ENCODE results near the gene ZNF267. TPM values are rescaled to one million over a fixed set of nuclear protein-coding genes. Genes with fewer than 3 reads are reported as not detected.
"Not testable (repeated sequence)": the region's sequence is repeated elsewhere in the genome, so short reads cannot be mapped to it uniquely, and the experiment has no call there.

The ZNF267 gene
- total RNA-seq, 4 donors from 2014 or later, result 6.1 to 9.1 (median 7.4) TPM

- WGBS, result 92% methylated on average over 1 of the region's 1 CpG
- Histone ChIP-seq H3K27me3 (no peaks in the 10 kb centered on the region), H3K9me3 (peaks cover 0 to 17% (median 11%) of the 10 kb centered on the region in 4 donors), H3K4me1 (peaks cover 0 to 15% (median under 1%) of the 10 kb centered on the region in 4 donors), H3K36me3 (peaks cover 20 to 78% (median 59%) of the 10 kb centered on the region in 4 donors), H3K4me3 (no peak overlapping the region), H3K27ac (replicated peaks in 1 of 4) (no peak overlapping the region)
- intact Hi-C loops (cut with DNase I), result no loop called here
- TF ChIP-seq CTCF (IDR thresholded peaks at IDR 0.05), result no peak
- no peak for TF ChIP-seq POLR2A (IDR thresholded peaks at IDR 0.05; ENCODE audit: low read depth)
- no peak for TF ChIP-seq POLR2AphosphoS5 (IDR thresholded peaks at IDR 0.05)
- no peak for TF ChIP-seq EP300 (IDR thresholded peaks at IDR 0.05)
- no peak for DNase-seq (ENCODE audit: extremely low spot score)
Measured at GRCh38 chr16:31893824-31894223, 20.2 kb downstream of the ZNF267 start.

GRCh38 chr16:31897283-31897682, 23.7 kb downstream of the ZNF267 start:
- no peak for TF ChIP-seq CTCF (IDR thresholded peaks at IDR 0.05)
- no peak for TF ChIP-seq POLR2AphosphoS5 (IDR thresholded peaks at IDR 0.05)
- no peak for TF ChIP-seq EP300 (IDR thresholded peaks at IDR 0.05)
- no peak for TF ChIP-seq POLR2A (IDR thresholded peaks at IDR 0.05; ENCODE audit: low read depth)
- H3K36me3 ChIP-seq, result peaks cover 16 to 65% (median 45%) of the 10 kb centered on the region in 4 donors
- intact Hi-C loops (cut with DNase I), result no loop called here

GRCh38 chr16:31899505-31899904, 25.9 kb downstream of the ZNF267 start:
- DNase-seq (ENCODE audit: extremely low spot score), result no peak
- intact Hi-C loops (cut with DNase I), result no loop called here
- Histone ChIP-seq H3K9me3 (peaks cover 0 to 28% (median 16%) of the 10 kb centered on the region in 4 donors), H3K4me3 (no peak overlapping the region), H3K36me3 (peaks cover 16 to 43% (median 26%) of the 10 kb centered on the region in 4 donors), H3K4me1 (peaks cover 0 to 6% (median under 1%) of the 10 kb centered on the region in 4 donors), H3K27ac (replicated peaks in 1 of 4) (no peak overlapping the region), H3K27me3 (no peaks in the 10 kb centered on the region)
- TF ChIP-seq POLR2AphosphoS5 (IDR thresholded peaks at IDR 0.05) (no peak), EP300 (IDR thresholded peaks at IDR 0.05) (no peak), CTCF (IDR thresholded peaks at IDR 0.05) (no peak)
- 98% methylated on average over 2 of the region's 2 CpGs for WGBS

More at GRCh38 chr16:31897283-31897682, 23.7 kb downstream of the ZNF267 start:
- Histone ChIP-seq H3K4me1 (peaks cover 0 to 15% (median under 1%) of the 10 kb centered on the region in 4 donors), H3K27ac (replicated peaks in 1 of 4) (no peak overlapping the region), H3K4me3 (no peak overlapping the region), H3K27me3 (no peaks in the 10 kb centered on the region), H3K9me3 (peaks cover 0 to 17% (median 12%) of the 10 kb centered on the region in 4 donors)
- no peak for DNase-seq (ENCODE audit: extremely low spot score)

- intact Hi-C loops (cut with DNase I); H3K4me1 ChIP-seq; H3K27me3 ChIP-seq; H3K4me3 ChIP-seq; H3K27ac ChIP-seq (replicated peaks in 1 of 4); DNase-seq (ENCODE audit: extremely low spot score): not testable (repeated sequence)
- 98% methylated on average over 3 of the region's 3 CpGs for WGBS
- peaks cover 6 to 20% (median 16%) of the 10 kb centered on the region in 4 donors for H3K36me3 ChIP-seq
- peaks cover 0 to 57% (median 46%) of the 10 kb centered on the region in 4 donors for H3K9me3 ChIP-seq
Measured at GRCh38 chr16:31904571-31904970, 31.0 kb downstream of the ZNF267 start.

GRCh38 chr16:31913668-31914067, 40.1 kb downstream of the ZNF267 start:
- WGBS, result 100% methylated on average over 1 of the region's 1 CpG
- no peak for DNase-seq (ENCODE audit: extremely low spot score)
- Histone ChIP-seq H3K4me3 (no peak overlapping the region), H3K27ac (replicated peaks in 1 of 4) (no peak overlapping the region), H3K36me3 (peaks cover 24 to 51% (median 40%) of the 10 kb centered on the region in 4 donors), H3K4me1 (no peaks in the 10 kb centered on the region), H3K27me3 (no peaks in the 10 kb centered on the region), H3K9me3 (peaks cover 12 to 97% (median 85%) of the 10 kb centered on the region in 4 donors)
- no peak for TF ChIP-seq CTCF (IDR thresholded peaks at IDR 0.05)
- intact Hi-C loops (cut with DNase I), result no loop called here
